ENCODE measurements around the gene ZMYND8.

DNA sequence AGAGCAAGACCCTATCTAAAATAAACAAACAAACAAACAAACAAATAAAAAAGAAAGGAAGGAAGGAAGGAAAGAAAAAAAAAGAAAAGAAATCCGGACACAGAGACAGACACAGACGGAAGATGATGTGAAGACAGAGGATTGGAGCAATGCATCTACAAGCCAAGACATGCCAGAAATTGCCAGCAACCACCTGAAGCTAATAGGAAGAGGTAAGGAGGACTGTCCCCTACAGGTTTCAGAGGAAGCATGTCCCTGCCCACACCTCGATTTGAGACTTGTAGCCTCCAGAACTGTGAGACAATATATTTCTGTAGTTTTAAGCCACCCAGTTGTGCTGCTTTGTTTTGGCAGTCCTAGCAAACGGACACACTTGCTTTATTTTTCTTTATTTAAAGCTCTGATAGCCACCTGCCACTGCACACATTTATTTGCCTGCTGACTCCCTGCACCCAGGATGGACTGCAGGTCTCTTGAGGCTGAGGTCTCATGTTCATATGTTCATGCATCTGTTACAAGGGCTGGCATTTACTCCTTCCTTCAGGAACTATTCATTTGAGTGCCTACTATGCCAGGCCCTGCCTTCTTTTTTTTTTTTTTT lies 20.7 kb upstream of the ZMYND8 start:
- TF ChIP-seq ZNF560 (tag by site-specific recombination; IDR thresholded peaks at IDR 0.05; ENCODE audit: borderline replicate concordance) (no peak), ZNF292 (tag by site-specific recombination; IDR thresholded peaks at IDR 0.05; ENCODE audit: borderline replicate concordance, low read depth) (no peak), ZNF335 (tag by site-specific recombination; conservative IDR thresholded peaks at IDR 0.05) (no peak)
- TF ChIP-seq, protein P1, sequence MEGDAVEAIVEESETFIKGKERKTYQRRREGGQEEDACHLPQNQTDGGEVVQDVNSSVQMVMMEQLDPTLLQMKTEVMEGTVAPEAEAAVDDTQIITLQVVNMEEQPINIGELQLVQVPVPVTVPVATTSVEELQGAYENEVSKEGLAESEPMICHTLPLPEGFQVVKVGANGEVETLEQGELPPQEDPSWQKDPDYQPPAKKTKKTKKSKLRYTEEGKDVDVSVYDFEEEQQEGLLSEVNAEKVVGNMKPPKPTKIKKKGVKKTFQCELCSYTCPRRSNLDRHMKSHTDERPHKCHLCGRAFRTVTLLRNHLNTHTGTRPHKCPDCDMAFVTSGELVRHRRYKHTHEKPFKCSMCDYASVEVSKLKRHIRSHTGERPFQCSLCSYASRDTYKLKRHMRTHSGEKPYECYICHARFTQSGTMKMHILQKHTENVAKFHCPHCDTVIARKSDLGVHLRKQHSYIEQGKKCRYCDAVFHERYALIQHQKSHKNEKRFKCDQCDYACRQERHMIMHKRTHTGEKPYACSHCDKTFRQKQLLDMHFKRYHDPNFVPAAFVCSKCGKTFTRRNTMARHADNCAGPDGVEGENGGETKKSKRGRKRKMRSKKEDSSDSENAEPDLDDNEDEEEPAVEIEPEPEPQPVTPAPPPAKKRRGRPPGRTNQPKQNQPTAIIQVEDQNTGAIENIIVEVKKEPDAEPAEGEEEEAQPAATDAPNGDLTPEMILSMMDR (tag by site-specific recombination; IDR thresholded peaks at IDR 0.05): no peak

All from HEK293 (cell line).